Measurements from ENCODE around the gene IQSEC2.

IQSEC2 gene

DNA sequence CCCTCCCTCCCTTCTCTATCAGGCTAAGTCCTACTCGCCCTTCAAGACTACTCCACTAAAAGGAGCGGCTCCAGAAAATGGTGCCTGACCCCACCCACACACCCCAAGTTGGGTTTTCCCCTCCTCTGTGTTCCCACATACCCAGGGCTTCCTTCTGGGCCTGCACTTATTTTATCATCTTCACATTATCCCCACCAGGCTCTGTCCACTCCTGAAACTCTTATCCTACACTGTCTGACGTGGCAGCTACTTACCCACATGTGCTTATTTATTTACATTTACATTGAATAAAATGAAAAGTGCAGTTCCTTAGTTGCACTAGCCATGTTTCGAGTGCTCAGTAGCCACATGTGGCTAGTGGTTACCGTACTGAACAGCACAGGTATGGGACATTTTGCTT is 51.3 kb downstream of the IQSEC2 start:
- no peak overlapping the region for H3K27ac ChIP-seq
- ChIA-PET CTCF (no interaction called here), POLR2A (ENCODE audit: low non-redundant PET) (no interaction called here)
- DNase-seq (ENCODE audit: low spot score), result no peak
- TF ChIP-seq, protein P1, sequence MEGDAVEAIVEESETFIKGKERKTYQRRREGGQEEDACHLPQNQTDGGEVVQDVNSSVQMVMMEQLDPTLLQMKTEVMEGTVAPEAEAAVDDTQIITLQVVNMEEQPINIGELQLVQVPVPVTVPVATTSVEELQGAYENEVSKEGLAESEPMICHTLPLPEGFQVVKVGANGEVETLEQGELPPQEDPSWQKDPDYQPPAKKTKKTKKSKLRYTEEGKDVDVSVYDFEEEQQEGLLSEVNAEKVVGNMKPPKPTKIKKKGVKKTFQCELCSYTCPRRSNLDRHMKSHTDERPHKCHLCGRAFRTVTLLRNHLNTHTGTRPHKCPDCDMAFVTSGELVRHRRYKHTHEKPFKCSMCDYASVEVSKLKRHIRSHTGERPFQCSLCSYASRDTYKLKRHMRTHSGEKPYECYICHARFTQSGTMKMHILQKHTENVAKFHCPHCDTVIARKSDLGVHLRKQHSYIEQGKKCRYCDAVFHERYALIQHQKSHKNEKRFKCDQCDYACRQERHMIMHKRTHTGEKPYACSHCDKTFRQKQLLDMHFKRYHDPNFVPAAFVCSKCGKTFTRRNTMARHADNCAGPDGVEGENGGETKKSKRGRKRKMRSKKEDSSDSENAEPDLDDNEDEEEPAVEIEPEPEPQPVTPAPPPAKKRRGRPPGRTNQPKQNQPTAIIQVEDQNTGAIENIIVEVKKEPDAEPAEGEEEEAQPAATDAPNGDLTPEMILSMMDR (conservative IDR thresholded peaks at IDR 0.05; ENCODE audit: low read depth), result no peak

DNA sequence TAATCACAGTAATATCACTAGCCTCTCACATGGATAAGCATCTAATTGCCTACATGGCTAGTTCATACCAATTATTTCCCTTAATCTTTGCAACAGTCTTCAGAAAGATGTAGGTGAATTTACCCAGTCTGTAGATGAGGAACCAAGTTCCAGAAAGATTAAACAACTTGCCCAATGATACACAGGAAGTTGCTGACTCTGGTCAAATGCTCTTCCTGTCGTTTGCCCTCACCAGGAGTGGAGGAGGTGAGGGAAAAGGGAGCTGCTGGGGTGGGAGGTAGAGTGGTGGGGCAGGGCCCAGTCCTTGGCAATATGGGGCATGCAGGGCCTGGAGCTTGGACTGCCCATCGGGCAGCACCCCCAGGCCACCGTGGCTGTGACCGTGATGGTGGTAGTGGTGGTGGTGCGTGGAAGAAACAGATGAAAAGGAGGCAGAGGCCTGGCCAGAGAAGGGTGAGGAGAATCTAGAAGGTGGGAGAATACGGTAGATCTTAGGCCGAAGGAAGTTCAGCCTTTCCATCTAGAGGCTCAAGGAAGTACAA is 54.1 kb downstream of the IQSEC2 start:
- no peak overlapping the region for H3K27ac ChIP-seq
- TF ChIP-seq, protein P1 (conservative IDR thresholded peaks at IDR 0.05; ENCODE audit: low read depth), result no peak
- ChIA-PET CTCF (no interaction called here), POLR2A (ENCODE audit: low non-redundant PET) (no interaction called here)
- no peak for DNase-seq (ENCODE audit: low spot score)

DNA sequence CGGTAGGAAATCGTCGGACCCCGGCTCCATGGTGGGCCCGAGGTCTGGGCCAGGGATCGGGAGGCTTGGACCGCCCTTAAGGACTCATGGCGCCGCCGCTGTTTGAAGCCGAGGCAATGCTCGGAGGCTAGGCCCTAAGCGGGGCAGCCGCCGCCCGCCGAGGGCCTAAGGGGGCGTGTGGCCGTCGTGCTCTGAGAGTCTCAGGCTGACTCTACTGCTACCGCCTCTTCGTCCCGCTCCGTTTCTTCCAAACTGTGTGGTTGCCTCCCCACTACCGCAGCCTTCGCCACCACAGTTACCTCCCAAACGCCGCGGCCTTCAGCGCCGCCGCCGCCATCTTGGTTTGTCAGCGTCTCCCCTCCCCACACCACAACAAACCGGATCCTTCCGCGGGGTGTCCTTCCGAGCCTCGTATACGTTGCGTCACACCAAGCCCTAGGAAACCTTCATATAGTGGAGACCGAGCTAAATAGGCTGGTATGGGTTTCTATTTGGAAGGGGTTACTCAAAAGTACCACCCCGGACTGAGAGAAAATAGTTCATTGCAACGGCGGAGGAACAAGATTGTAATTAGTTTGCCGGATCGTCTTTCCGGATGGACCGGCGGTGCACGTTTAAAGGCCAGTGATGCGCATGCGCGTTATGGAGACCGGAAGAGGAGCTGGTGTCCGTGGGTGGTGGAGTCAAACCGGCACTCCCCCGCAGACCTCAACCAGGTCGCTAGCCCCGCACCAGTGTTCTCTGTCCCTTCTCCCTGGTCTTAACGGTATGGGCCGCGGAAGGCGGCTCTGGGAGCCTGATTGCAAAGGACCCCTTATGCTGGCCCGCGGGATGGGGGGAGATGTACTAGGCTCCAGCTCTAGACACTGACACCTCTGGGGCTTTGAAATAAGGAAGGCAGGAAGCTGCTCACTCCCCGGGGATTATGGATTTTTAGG is 56.3 kb downstream of the IQSEC2 start, which contains the start of gene KDM5C:
Gene KDM5C, minus strand, starts transcription at position 348 of the 938 bp plus-strand sequence. Its CDS starts 318 bp downstream, at position 30.
- TF ChIP-seq, protein P1 (conservative IDR thresholded peaks at IDR 0.05; ENCODE audit: low read depth), result no peak
- ChIA-PET POLR2A (ENCODE audit: low non-redundant PET) (no interaction called here), CTCF (no interaction called here)
- peak; percentile 87 for DNase-seq (ENCODE audit: low spot score)
- H3K27ac ChIP-seq, result peak within 1 kb of the TSS; percentile 76

DNA sequence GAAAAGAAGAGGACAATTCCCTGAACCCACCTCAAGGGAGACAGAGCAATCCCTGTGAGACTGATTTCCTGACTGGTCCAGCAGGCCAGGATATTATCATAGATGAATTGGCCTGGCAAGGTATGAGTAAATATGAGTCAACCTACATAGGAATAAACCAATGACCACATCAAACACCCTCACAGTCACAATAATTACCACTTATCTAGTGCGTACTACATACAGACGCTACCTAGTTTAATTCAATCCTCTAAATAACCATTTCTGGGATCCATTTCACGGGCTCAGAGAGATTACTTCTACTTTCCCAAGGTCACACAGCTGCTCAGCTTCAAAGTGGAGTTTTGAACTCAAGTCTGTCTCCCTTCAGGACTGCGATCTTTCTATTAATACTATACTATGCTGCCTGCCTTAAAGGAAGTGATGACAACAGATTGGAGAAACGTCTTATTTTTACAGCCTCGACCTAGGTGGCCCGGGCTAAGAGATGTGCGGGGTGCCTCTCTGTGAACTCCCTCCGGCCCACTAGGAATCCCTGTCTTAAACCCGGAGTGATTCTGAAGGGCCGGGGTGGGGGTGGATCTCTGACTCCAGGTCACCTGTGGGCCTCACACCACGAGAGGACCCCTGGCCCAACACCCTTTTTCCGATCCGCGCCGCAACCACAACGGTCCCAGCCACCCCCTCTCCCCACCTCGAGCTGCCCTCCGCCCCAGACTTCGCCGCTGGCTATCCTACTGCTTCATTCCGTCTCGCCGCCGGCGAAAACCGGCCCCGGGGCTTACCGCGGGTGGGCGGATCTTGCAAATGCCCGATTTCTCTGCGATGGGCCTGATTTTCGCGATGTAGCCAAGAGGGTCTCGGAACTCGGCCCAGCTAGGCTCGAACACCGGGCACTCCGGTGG is 57.2 kb downstream of the IQSEC2 start:
- peak; percentile 78 for DNase-seq (ENCODE audit: low spot score)
- TF ChIP-seq, protein P1 (conservative IDR thresholded peaks at IDR 0.05; ENCODE audit: low read depth), result no peak
- ChIA-PET POLR2A (ENCODE audit: low non-redundant PET) (interaction anchor here (0.6 kb wide), 1 partner anchor 285 kb away, joined by 6 read pairs; no protein-coding TSS in a partner anchor), CTCF (interaction anchor here (0.6 kb wide), 1 partner anchor 136 kb away, joined by 3 read pairs; no protein-coding TSS in a partner anchor)
- peak overlapping the region; percentile 76 for H3K27ac ChIP-seq

DNA sequence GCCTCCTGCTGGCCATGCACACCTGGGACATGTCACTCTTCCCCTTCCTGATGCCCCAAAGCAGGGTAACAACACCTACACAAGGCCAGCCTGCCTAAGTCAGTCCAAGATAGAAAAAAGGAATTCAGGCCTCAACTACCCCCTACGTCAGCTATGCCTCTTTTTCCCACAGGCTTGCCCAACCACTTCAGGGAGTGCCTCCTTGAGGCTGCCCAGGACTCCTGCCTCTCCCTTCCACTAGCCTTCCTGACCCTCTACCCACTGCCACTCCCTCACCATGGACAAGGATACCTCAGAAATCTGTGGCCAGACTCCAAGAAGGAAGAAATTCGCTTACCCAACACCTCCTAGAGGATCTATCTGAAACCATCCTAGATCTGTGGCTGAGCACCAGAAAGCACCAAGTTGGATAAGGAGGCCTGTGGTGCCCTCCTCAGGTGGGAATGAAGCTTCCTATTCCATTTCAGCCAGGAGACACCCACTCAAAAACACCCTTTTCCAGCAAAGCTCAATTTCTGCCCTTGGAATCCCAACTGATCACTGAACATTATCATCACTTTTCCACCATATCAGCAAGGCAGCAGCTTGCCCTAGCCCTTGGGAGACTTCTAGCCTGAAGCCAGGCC is 58.2 kb downstream of the IQSEC2 start:
- DNase-seq (ENCODE audit: low spot score), result no peak
- ChIA-PET POLR2A (ENCODE audit: low non-redundant PET) (no interaction called here), CTCF (interaction anchor here (0.7 kb wide), 1 partner anchor 513 kb away, joined by 3 read pairs; no protein-coding TSS in a partner anchor)
- H3K27ac ChIP-seq, result no peak overlapping the region
- TF ChIP-seq, protein P1 (conservative IDR thresholded peaks at IDR 0.05; ENCODE audit: low read depth), result no peak

All from RWPE1 (cell line).